Hepatocyte (in vitro differentiated cells): ENCODE results near the gene IER3IP1.

Experiments used
- CTCF ChIP-seq: fragments of 200-600 bp; sonication (generic); IDR thresholded peaks from 2 replicates; pipeline ENCODE4 v1.5.1; 2016; ENCODE audit warnings: antibody characterized with exemption, mild to moderate bottlenecking; ENCODE audit not compliant: poor library complexity
- EZH2 ChIP-seq: fragments of 200-600 bp; sonication (generic); IDR thresholded peaks from 2 replicates; pipeline ENCODE4 v1.6.1; 2016; ENCODE audit warnings: antibody characterized with exemption, mild to moderate bottlenecking, borderline replicate concordance

- TF ChIP-seq EZH2 (no peak), CTCF (no peak)
These were observed 15.8 kb upstream of the IER3IP1 start for GRCh38 chr18:47191961-47192360.
